Astrocyte of the spinal cord (primary cell): Measurements from ENCODE around the gene CA7.

ENCODE experiments used
- DNase-seq: peaks from one replicate; pipeline ENCODE4 v3.0.0; 2011; ENCODE audit warnings: low read depth, low spot score
- H3K4me3 ChIP-seq: 2 replicates; pipeline ENCODE4 v1.5.1; 2011; ENCODE audit warnings: low read depth, mild to moderate bottlenecking, low read length, moderate library complexity
- in situ Hi-C: cut with HindIII; loops from 2 replicates; pipeline ENCODE4 v1.10.0; 2017; ENCODE audit warnings: low sequenced_read_pairs
- TF ChIP-seq, protein P1 (sequence below): IDR thresholded peaks from 2 replicates; pipeline ENCODE4 v1.5.1; 2012; ENCODE audit warnings: low read depth, mild to moderate bottlenecking, low read length, inconsistent platforms

Gene CA7

DNA sequence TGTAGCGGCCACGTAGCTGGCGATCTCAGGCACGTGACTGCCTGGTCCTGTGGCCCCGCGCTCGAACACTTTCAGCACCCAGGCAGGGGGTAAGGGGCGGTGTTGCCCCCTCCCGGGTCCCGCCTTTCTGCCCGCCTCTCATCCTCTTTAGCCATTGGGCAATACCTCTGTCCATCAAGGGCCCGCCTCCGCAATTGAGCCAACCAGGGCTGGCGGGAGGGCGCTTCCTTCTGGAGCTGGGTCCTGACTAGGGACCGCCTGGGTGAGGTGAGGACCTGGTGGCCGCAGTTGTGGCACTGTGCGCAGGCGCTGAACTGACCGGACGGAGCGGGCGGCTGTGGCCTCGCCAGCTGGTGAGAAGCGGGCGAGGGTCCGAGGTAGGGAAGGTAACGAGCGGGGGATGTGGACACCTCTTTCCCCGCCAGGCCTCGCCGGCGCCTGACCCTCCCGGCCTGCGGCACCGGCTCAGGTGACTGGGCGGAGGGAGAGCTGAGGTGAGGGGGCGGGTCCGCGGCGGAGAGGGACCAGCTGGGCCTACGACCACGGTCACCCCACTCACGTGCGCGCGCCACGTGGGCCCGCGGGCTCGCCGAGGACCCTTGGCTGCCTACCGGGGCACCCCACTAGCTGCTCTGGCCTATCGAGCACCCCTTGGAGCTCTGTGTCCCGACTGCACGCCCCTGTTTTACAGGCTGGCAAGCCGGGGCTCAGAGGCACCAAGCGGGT, 36.2 kb downstream of the CA7 start, which contains the start of gene PDP2:
Gene PDP2, plus strand, starts transcription at position 228 of the 726 bp plus-strand sequence. CDS start 3,770 bp downstream, outside the sequence.
- TF ChIP-seq, protein P1, sequence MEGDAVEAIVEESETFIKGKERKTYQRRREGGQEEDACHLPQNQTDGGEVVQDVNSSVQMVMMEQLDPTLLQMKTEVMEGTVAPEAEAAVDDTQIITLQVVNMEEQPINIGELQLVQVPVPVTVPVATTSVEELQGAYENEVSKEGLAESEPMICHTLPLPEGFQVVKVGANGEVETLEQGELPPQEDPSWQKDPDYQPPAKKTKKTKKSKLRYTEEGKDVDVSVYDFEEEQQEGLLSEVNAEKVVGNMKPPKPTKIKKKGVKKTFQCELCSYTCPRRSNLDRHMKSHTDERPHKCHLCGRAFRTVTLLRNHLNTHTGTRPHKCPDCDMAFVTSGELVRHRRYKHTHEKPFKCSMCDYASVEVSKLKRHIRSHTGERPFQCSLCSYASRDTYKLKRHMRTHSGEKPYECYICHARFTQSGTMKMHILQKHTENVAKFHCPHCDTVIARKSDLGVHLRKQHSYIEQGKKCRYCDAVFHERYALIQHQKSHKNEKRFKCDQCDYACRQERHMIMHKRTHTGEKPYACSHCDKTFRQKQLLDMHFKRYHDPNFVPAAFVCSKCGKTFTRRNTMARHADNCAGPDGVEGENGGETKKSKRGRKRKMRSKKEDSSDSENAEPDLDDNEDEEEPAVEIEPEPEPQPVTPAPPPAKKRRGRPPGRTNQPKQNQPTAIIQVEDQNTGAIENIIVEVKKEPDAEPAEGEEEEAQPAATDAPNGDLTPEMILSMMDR = no peak
- peak within 1 kb of the TSS; percentile 85 for H3K4me3 ChIP-seq
- DNase-seq = peak; percentile 93
- in situ Hi-C loops = no loop called here

DNA sequence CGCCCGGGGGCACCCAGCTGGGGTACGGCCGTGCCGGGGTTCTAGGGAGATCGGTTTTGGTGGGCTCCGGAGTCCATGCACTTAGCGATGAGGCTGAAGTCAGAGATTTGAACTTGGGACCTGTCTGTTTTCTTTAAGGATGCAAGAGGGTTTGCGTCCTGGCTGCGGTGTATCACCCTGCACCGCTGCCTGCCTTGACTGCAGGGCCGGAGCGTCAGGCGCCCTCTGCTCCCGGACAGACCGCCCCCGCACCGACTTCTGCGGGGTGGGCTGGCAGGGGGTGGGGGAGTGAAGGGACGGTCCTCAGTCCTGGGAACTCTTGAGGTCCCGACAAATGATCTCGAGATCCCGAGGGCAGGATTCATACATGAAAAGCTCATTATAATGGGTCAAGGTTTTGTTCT, 36.8 kb downstream of the CA7 start:
- DNase-seq = no peak
- peak overlapping the region; percentile 85 for H3K4me3 ChIP-seq
- in situ Hi-C loops = no loop called here
- TF ChIP-seq, protein P1 = no peak

DNA sequence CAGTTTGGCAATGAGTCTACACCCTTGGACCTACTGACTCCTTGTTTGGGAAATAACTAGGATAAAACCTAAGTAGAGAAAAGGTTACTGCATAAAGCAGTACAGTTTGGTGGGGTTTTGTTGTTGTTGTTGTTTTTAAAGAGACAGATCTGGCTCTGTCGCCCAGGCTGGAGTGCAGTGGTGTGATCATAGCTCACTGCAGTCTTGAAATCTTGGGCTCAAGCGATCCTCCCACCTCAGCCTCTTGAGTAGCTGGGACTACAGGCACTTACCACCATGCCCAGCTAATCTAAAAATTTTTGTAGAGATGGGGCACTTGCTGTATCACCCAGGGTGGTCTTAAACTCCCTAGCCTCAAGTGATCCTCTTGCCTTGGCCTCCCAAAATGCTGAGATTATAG, 37.3 kb downstream of the CA7 start:
- no peak for DNase-seq
- TF ChIP-seq, protein P1 = no peak
- H3K4me3 ChIP-seq = peak overlapping the region; percentile 85
- in situ Hi-C loops = no loop called here

DNA sequence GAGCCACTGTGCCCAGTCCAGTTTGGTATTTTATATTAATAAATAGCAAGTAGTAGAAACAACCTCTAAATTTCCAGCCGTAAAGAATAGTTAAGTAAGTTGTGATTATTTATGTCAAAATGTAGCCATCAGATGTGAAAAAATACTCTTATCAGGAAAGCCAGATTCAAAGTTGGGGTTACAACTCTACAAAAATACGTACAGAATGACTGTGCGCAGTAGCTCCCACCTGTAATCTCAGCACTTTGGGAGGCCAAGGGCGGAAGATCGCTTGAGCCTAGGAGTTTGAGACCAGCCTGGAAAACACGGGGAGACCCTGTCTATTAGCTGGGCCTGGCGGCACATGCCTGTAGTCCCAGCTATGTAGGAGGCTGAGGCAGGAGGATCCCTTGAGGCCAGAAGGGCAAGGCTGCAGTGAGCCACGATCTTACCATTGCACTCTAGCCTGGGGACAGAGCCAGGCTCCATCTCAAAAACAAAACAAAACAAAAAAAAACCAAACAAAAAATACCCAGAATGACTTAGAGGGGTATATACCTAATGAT, 37.8 kb downstream of the CA7 start:
- TF ChIP-seq, protein P1 = no peak
- no peak for DNase-seq
- H3K4me3 ChIP-seq = no peak overlapping the region
- in situ Hi-C loops = no loop called here

DNA sequence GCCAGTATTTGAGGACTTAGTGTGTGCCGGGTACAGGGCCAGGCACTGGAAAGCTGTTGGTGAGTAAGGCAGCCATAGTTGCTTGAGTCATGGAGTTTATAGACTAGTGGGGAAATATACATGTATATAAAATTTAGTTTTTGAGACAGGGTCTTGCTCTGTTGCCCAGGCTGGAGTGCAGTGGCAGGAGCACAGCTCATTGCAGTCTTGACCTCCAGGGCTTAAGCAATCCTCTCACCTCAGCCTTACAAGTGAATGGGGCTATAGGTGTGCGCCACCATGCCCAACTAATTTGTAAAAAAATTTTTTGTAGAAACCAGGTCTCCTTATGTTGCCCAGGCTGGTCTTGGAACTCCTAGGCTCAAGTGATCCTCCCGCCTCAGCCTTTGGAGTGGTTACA, 38.5 kb downstream of the CA7 start:
- in situ Hi-C loops = no loop called here
- DNase-seq = no peak
- H3K4me3 ChIP-seq = no peak overlapping the region
- TF ChIP-seq, protein P1 = no peak

DNA sequence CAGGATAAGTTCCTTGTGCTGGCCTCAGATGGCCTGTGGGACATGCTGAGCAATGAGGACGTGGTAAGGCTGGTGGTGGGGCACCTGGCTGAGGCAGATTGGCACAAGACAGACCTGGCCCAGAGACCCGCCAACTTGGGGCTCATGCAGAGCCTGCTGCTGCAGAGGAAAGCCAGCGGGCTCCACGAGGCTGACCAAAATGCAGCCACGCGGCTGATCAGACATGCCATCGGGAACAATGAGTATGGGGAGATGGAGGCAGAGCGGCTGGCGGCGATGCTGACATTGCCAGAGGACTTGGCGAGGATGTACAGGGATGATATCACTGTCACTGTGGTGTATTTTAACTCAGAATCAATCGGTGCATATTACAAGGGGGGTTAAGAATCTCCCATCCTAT, 41.3 kb downstream of the CA7 start:
- H3K4me3 ChIP-seq = no peak overlapping the region
- in situ Hi-C loops = no loop called here
- no peak for DNase-seq
- TF ChIP-seq, protein P1 = no peak
